Lower lobe of right lung (tissue), 2 donors: ENCODE results near the gene DNAJC1. TPM values are rescaled to one million over a fixed set of nuclear protein-coding genes. Genes with fewer than 3 reads are reported as not detected.

Experiments used
- ATAC-seq, 2 donors: fragments of 200-7000 bp; cut with Tn5 transposase; one replicate each; pipeline ENCODE4 v1.9.1; 2020 to 2022; ENCODE audit warnings: mild to moderate bottlenecking in 2 of 2, moderate library complexity in 2 of 2
- DNase-seq: peaks from one replicate; pipeline ENCODE4 v3.0.0-alpha.2; 2020
- H3K27ac ChIP-seq: fragments of 200-600 bp; one replicate; pipeline ENCODE4 v1.8.0; 2022
- H3K27me3 ChIP-seq: fragments of 200-600 bp; one replicate; pipeline ENCODE4 v1.8.0; 2022; ENCODE audit warnings: low read depth
- H3K36me3 ChIP-seq: fragments of 200-600 bp; one replicate; pipeline ENCODE4 v1.8.0; 2022; ENCODE audit warnings: mild to moderate bottlenecking
- H3K4me1 ChIP-seq: fragments of 200-600 bp; one replicate; pipeline ENCODE4 v1.8.0; 2022
- H3K4me3 ChIP-seq: fragments of 200-600 bp; one replicate; pipeline ENCODE4 v1.8.0; 2022; ENCODE audit warnings: mild to moderate bottlenecking
- H3K9me3 ChIP-seq: fragments of 200-600 bp; one replicate; pipeline ENCODE4 v1.8.0; 2022
- intact Hi-C: fragments of 100-400 bp; cut with DNase I; formaldehyde crosslinking; loops from one replicate; pipeline ENCODE4 v1.11.0; 2022
- total RNA-seq: library from RNA; stranded (reverse); fragmentation: NEBNext Ultra II Directional; extraction: Animal tissue kit (Norgen Biotek cat#: 25700); gene quantifications from one replicate; pipeline ENCODE4 v1.2.1, GENCODE V29; 2021
- TF ChIP-seq, protein P1 (sequence below): fragments of 200-600 bp; IDR thresholded peaks from one replicate; pipeline ENCODE4 v1.8.0; 2022; ENCODE audit warnings: antibody characterized with exemption, mild to moderate bottlenecking
- donor health status: DM: no; HTN: yes; CAD: no; lungs with severe emphysema.

DNAJC1 gene
- total RNA-seq, 1 donor from 2014 or later = 32.5 TPM

GRCh38 chr10:22005763-22006162 lies 2.2 kb upstream of the DNAJC1 start:
- DNase-seq (no peak), ATAC-seq (no peak)
- H3K4me1 ChIP-seq = peaks cover 14% of the 10 kb centered on the region
- no peak overlapping the region for H3K4me3 ChIP-seq
- H3K27ac ChIP-seq = no peak overlapping the region
- no peaks in the 10 kb centered on the region for H3K9me3 ChIP-seq
- intact Hi-C loops = loop anchor here (10.0 kb wide), 1 partner anchor 979 kb away; no protein-coding TSS in a partner anchor
- no peaks in the 10 kb centered on the region for H3K36me3 ChIP-seq
- no peaks in the 10 kb centered on the region for H3K27me3 ChIP-seq
- TF ChIP-seq, protein P1, sequence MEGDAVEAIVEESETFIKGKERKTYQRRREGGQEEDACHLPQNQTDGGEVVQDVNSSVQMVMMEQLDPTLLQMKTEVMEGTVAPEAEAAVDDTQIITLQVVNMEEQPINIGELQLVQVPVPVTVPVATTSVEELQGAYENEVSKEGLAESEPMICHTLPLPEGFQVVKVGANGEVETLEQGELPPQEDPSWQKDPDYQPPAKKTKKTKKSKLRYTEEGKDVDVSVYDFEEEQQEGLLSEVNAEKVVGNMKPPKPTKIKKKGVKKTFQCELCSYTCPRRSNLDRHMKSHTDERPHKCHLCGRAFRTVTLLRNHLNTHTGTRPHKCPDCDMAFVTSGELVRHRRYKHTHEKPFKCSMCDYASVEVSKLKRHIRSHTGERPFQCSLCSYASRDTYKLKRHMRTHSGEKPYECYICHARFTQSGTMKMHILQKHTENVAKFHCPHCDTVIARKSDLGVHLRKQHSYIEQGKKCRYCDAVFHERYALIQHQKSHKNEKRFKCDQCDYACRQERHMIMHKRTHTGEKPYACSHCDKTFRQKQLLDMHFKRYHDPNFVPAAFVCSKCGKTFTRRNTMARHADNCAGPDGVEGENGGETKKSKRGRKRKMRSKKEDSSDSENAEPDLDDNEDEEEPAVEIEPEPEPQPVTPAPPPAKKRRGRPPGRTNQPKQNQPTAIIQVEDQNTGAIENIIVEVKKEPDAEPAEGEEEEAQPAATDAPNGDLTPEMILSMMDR = no peak

DNA sequence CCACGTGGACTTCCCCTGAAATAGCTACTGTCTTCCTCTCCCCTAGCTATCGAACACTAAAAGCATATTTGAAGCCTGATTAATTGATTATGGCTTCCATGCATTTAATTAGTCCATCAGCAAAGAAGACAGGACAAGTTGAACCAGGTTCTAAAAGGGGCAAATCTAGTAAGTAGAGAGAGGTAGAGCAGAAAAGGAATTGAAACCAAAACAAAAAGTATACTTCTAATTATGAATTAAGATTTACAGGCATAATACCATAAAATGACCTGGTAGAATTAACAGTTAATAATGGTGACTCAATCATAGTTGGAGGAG lies 393 bp upstream of the DNAJC1 start:
- peak overlapping the region; percentile 80 for H3K4me3 ChIP-seq
- intact Hi-C loops = loop anchor here (10.0 kb wide), 1 partner anchor 981 kb away; no protein-coding TSS in a partner anchor
- no peaks in the 10 kb centered on the region for H3K36me3 ChIP-seq
- H3K9me3 ChIP-seq = no peaks in the 10 kb centered on the region
- H3K27me3 ChIP-seq = no peaks in the 10 kb centered on the region
- ATAC-seq = no peak
- H3K4me1 ChIP-seq = peaks cover 14% of the 10 kb centered on the region
- no peak for DNase-seq
- H3K27ac ChIP-seq = peak overlapping the region; percentile 97
- TF ChIP-seq, protein P1 = no peak

- TF ChIP-seq, protein P1 = no peak
- Histone ChIP-seq H3K27me3 (no peaks in the 10 kb centered on the region), H3K4me3 (peak overlapping the region; percentile 80), H3K9me3 (no peaks in the 10 kb centered on the region), H3K36me3 (no peaks in the 10 kb centered on the region), H3K27ac (peak overlapping the region; percentile 97), H3K4me1 (peaks cover 14% of the 10 kb centered on the region)
- intact Hi-C loops = loop anchor here (10.0 kb wide), 1 partner anchor 982 kb away; no protein-coding TSS in a partner anchor
- DNase-seq = no peak
- peak; percentile 30 to 40 for ATAC-seq
Measured at GRCh38 chr10:22002591-22003176, 846 bp downstream of the DNAJC1 start.

DNA sequence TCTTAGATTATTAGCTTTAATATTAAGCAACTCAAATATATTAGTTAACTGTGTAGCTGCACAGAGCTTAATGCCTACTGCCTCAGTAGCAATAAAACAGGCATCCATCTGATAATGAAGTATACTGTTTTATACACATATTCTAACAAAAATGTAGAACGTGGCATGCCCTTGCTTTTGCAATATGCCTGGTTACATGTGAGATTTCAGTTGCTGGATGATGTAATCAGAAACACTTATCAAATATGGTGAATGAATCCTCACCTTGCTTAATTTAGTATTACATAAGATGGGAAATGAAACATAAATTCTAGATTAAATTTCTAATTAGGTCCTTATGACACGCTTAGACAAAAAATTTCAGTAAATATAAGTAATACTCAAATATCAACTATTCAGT lies 8.0 kb downstream of the DNAJC1 start:
- no peaks in the 10 kb centered on the region for H3K27me3 ChIP-seq
- H3K36me3 ChIP-seq = no peaks in the 10 kb centered on the region
- ATAC-seq = no peak
- no peak for DNase-seq
- intact Hi-C loops = loop anchor here (10.0 kb wide), 1 partner anchor 309 kb away; no protein-coding TSS in a partner anchor
- peaks cover 7% of the 10 kb centered on the region for H3K4me1 ChIP-seq
- TF ChIP-seq, protein P1 = no peak
- H3K27ac ChIP-seq = no peak overlapping the region
- H3K9me3 ChIP-seq = no peaks in the 10 kb centered on the region
- no peak overlapping the region for H3K4me3 ChIP-seq

DNA sequence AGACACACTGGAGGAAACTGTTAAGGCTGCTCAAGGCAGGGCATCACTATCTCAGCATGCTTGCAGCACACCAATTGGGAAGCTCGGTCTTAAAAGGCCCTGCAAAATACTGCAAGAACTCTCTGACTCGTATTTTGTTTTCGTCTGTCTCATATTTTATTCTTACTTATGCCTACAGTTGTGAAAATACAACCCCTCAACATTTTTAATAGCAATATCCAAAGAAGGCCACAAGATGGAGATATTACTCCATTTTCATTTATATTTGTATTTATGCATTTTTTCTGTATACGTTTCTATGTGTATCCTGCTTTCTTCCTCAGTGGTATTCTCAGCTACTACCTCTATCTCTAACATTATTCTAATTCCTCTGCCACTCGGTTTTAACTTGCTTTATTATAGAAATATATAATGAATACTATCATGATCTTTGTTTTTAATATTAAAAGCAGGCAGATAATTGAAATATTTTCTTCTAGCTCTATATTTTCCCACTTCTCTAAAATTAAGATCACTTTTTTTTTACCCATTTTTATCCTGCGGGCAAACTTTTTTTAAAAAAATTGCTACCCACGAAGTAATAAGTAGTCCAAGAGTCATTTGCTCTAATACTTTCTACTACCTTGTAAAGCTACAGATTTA lies 10.0 kb downstream of the DNAJC1 start:
- DNase-seq = no peak
- Histone ChIP-seq H3K27ac (no peak overlapping the region), H3K4me3 (no peak overlapping the region), H3K36me3 (no peaks in the 10 kb centered on the region), H3K9me3 (no peaks in the 10 kb centered on the region), H3K4me1 (peaks cover 7% of the 10 kb centered on the region), H3K27me3 (no peaks in the 10 kb centered on the region)
- TF ChIP-seq, protein P1 = peak; percentile 64
- ATAC-seq = no peak
- intact Hi-C loops = loop anchor here (10.0 kb wide), 1 partner anchor 311 kb away; no protein-coding TSS in a partner anchor
